Calu3 (cell line): ENCODE measurements around the gene ARMC5. TPM values are rescaled to one million over a fixed set of nuclear protein-coding genes. Genes with fewer than 3 reads are reported as not detected.

Experiments
- BruUV-seq: library from RNA; stranded (reverse); fragments of 400-500 nt; replicated peaks from 2 replicates; lab custom pipeline; 2021; lab: Mats Ljungman, UMichigan
- CTCF ChIA-PET: fragments of 300-600 bp; sonication (Branson Sonifier 250); formaldehyde crosslinking; loops from one replicate; lab custom pipeline; 2022; ENCODE audit warnings: antibody characterized with exemption; lab: Charles Lee
- DNase-seq: peaks from one replicate; pipeline ENCODE4 v3.0.0; 2022
- H3K27ac Mint-ChIP-seq: one replicate; pipeline ENCODE4 v1.8.0; 2022; ENCODE audit warnings: mixed read lengths; ENCODE audit not compliant: unreplicated experiment
- H3K27me3 Mint-ChIP-seq: one replicate; pipeline ENCODE4 v1.8.0; 2022; ENCODE audit warnings: mixed read lengths; ENCODE audit not compliant: unreplicated experiment
- H3K36me3 Mint-ChIP-seq: one replicate; pipeline ENCODE4 v1.8.0; 2022; ENCODE audit warnings: mild to moderate bottlenecking, moderate library complexity, mixed read lengths; ENCODE audit not compliant: insufficient read depth, unreplicated experiment
- H3K4me1 Mint-ChIP-seq: one replicate; pipeline ENCODE4 v1.8.0; 2022; ENCODE audit warnings: mild to moderate bottlenecking, low read depth, mixed read lengths; ENCODE audit not compliant: unreplicated experiment
- H3K4me3 Mint-ChIP-seq: one replicate; pipeline ENCODE4 v1.8.0; 2022; ENCODE audit warnings: mild to moderate bottlenecking, low read depth, moderate library complexity, mixed read lengths; ENCODE audit not compliant: unreplicated experiment
- H3K9me3 Mint-ChIP-seq: one replicate; pipeline ENCODE4 v1.8.0; 2022; ENCODE audit warnings: low read depth, mixed read lengths; ENCODE audit not compliant: unreplicated experiment
- CTCF ChIP-seq: fragments of 200-600 bp; IDR thresholded peaks from one replicate; pipeline ENCODE4 v1.8.0; 2022; ENCODE audit warnings: antibody characterized with exemption; ENCODE audit not compliant: unreplicated experiment
- intact Hi-C: fragments of 100-400 bp; cut with micrococcal nuclease; formaldehyde crosslinking; loops from one replicate; pipeline ENCODE4 v1.10.0; 2022; ENCODE audit not compliant: unreplicated experiment
- total RNA-seq: library from RNA; stranded (reverse); gene quantifications from 2 replicates; pipeline ENCODE4 v1.2.3, GENCODE V29; 2022

ARMC5 gene
- total RNA-seq, 1 experiment from 2014 or later: 13.6 TPM

GRCh38 chr16:31489298-31489564, 29.9 kb downstream of the ARMC5 start:
- BruUV-seq: no TSS peak
- intact Hi-C loops: loop anchor here (5.0 kb wide), 2 partner anchors 37 to 223 kb away; a partner anchor contains a TSS
- no peak for TF ChIP-seq CTCF
- DNase-seq: no peak
- CTCF ChIA-PET: interaction anchor here (1.0 kb wide), 1 partner anchor 30 kb away, joined by 3 read pairs; the partner anchor contains the start of gene ARMC5
- peak overlapping the region; percentile 37 for H3K4me3 Mint-ChIP-seq
- peaks cover 12% of the 10 kb centered on the region for H3K4me1 Mint-ChIP-seq
- peaks cover 74% of the 10 kb centered on the region for H3K36me3 Mint-ChIP-seq
- peak overlapping the region; percentile 71 for H3K27ac Mint-ChIP-seq
- H3K9me3 Mint-ChIP-seq: no peaks in the 10 kb centered on the region
- no peaks in the 10 kb centered on the region for H3K27me3 Mint-ChIP-seq

- CTCF ChIA-PET: interaction anchor here (1.0 kb wide), 1 partner anchor 30 kb away, joined by 3 read pairs; the partner anchor contains the start of gene ARMC5
- H3K9me3 Mint-ChIP-seq: no peaks in the 10 kb centered on the region
- TSS peak; percentile 45 for BruUV-seq
- H3K36me3 Mint-ChIP-seq: peaks cover 70% of the 10 kb centered on the region
- intact Hi-C loops: loop anchor here (5.0 kb wide), 2 partner anchors 38 to 222 kb away; a partner anchor contains a TSS
- peak overlapping the region; percentile 37 for H3K4me3 Mint-ChIP-seq
- H3K27ac Mint-ChIP-seq: peak overlapping the region; percentile 71
- peaks cover 6% of the 10 kb centered on the region for H3K4me1 Mint-ChIP-seq
- DNase-seq: no peak
- H3K27me3 Mint-ChIP-seq: no peaks in the 10 kb centered on the region
- no peak for TF ChIP-seq CTCF
Measured at GRCh38 chr16:31489616-31490584, 30.6 kb downstream of the ARMC5 start.

GRCh38 chr16:31491778-31492418, 32.6 kb downstream of the ARMC5 start:
- Mint-ChIP-seq H3K36me3 (peaks cover 72% of the 10 kb centered on the region), H3K9me3 (no peaks in the 10 kb centered on the region), H3K27me3 (no peaks in the 10 kb centered on the region), H3K4me3 (no peak overlapping the region), H3K4me1 (no peaks in the 10 kb centered on the region), H3K27ac (no peak overlapping the region)
- CTCF ChIA-PET: interaction anchor here (0.7 to 1.0 kb wide), 2 partner anchors 31 to 369 kb away, joined by 3 read pairs; no protein-coding TSS in a partner anchor
- DNase-seq: no peak
- BruUV-seq: no TSS peak
- intact Hi-C loops: no loop called here
- no peak for TF ChIP-seq CTCF

- no peak overlapping the region for H3K4me3 Mint-ChIP-seq
- no peak for DNase-seq
- H3K27me3 Mint-ChIP-seq: no peaks in the 10 kb centered on the region
- no TSS peak for BruUV-seq
- H3K36me3 Mint-ChIP-seq: peaks cover 59% of the 10 kb centered on the region
- CTCF ChIA-PET: no interaction called here
- no peak overlapping the region for H3K27ac Mint-ChIP-seq
- H3K9me3 Mint-ChIP-seq: no peaks in the 10 kb centered on the region
- intact Hi-C loops: no loop called here
- no peak for TF ChIP-seq CTCF
- H3K4me1 Mint-ChIP-seq: no peaks in the 10 kb centered on the region
Measured at GRCh38 chr16:31493506-31494125, 34.3 kb downstream of the ARMC5 start.
